Small intestine (tissue), 7 donors: Measurements from ENCODE around the gene GHR. TPM values are rescaled to one million over a fixed set of nuclear protein-coding genes. Genes with fewer than 3 reads are reported as not detected.

Source experiments
- DNase-seq, 2 donors: peaks; one replicate each; pipeline versions ENCODE4 v3.0.0 to v3.0.0-alpha.2; 2013
- FAIRE-seq: peaks from 2 replicates; lab custom pipeline; 2012; peaks lifted over from hg19 to GRCh38; lab: Jason Lieb, UNC
- H3K27ac ChIP-seq, 3 donors: one replicate each; pipeline ENCODE4 v1.5.1; 2013; ENCODE audit warnings: low read length in 2 of 3, mild to moderate bottlenecking in 2 of 3, control low read depth in 1 of 3, inconsistent platforms in 1 of 3, low read depth in 1 of 3, moderate library complexity in 1 of 3
- H3K27me3 ChIP-seq, 3 donors: one replicate each; pipeline ENCODE4 v1.6.1; 2013; ENCODE audit warnings: low read length in 3 of 3, inconsistent platforms in 1 of 3; ENCODE audit not compliant: control insufficient read depth in 3 of 3, insufficient read depth in 3 of 3
- H3K36me3 ChIP-seq, 3 donors: one replicate each; pipeline ENCODE4 v1.6.1; 2013; ENCODE audit warnings: low read length in 3 of 3, inconsistent platforms in 1 of 3, low read depth in 1 of 3, mild to moderate bottlenecking in 1 of 3, moderate library complexity in 1 of 3; ENCODE audit not compliant: control insufficient read depth in 3 of 3, insufficient read depth in 2 of 3
- H3K4me1 ChIP-seq, 3 donors: one replicate each; pipeline ENCODE4 v1.6.1; 2013; ENCODE audit warnings: low read length in 2 of 3, inconsistent platforms in 1 of 3, low read depth in 1 of 3, mild to moderate bottlenecking in 1 of 3, moderate library complexity in 1 of 3; ENCODE audit not compliant: control insufficient read depth in 3 of 3, insufficient read depth in 2 of 3
- H3K4me3 ChIP-seq, 3 donors: one replicate each; pipeline ENCODE4 v1.5.1; 2013; ENCODE audit warnings: low read length in 3 of 3, control low read depth in 1 of 3, inconsistent platforms in 1 of 3, low read depth in 1 of 3, mild to moderate bottlenecking in 1 of 3, moderate library complexity in 1 of 3
- H3K9me3 ChIP-seq, 2 donors: one replicate each; pipeline ENCODE4 v1.6.1; 2013; ENCODE audit warnings: low read depth in 1 of 2, low read length in 1 of 2; ENCODE audit not compliant: control insufficient read depth in 2 of 2, insufficient read depth in 1 of 2
- WGBS, 3 donors: extraction: QIAGEN DNeasy Blood & Tissue Kit; methylation state at CpG; one replicate each; pipeline ENCODE4 v1.1.7; 2013; 5-methylcytosine and 5-hydroxymethylcytosine counted together
- polyA plus RNA-seq, 4 donors: library from polyadenylated mRNA; stranded (reverse) in 3 of 4; unstranded in 1 of 4; fragments of 200-250 nt in 3 of 4; fragments of 120-200 nt in 1 of 4; gene quantifications; one replicate each; pipeline versions ENCODE4 v1.2.1 to v1.2.3, GENCODE V29; 2013
- donor health status: healthy with polysubstance abuse.
- donor health status: control.
- donor health status: control.
- donor health status: Bipolar disorder and iron deficiency.
- donor health status: healthy.

GHR gene
- polyA plus RNA-seq, 4 donors: 0.22 to 14.8 (median 1.4) TPM

DNA sequence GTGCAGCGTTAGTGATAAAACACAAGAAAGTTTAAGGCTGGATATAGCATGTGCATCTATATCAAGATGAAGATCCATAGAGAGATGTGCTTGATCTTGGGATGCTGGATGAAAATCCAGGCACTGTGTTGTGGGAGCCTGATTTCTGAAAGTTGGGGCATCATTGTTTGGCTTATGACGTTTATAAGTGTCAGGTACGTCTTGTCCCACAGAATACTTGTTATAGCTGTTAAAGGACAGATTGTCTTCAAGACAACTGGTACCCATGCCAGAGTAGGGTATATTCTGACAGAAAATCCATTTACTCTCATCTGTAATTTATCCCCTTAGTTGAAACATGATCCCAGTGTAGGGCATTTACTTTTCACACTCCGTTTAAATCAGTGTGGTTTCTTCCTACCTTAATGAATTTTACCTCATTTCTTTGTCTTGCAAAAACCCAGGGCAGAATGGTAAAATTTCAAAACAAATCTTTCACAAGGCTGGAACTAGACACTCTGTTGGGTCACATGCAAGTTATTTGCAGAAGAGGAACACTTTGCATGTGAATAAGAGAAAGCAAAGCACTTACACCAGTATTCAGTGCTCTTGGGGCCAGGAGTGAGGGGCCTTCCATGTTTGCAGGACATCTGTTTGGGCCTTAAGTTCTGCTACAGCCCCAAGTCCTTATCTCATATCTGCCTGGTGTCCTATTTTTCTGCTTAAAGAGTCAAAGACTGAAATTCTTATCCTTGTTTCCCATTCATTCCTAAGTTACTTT lies 73.3 kb downstream of the GHR start:
- no peaks in the 10 kb centered on the region for H3K36me3 ChIP-seq

DNA sequence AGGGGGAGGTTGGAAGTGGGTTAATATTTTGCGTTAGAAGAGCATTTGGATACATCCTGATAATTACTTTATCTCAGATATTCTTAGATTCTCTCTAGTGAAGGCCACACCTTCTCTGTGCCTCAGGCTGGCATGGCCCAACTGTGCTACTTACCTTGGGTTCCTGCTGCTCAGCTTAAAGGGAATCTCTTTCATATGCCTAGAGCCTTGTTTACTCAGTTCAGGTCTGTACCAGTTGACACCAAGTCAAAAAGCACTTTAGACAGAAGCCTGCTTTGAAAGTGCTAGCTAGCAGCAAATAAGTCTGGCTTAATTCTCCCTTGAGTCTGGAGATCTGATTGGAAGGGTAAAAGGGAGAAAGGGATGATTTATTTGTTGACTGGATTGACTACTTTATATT lies 74.8 kb downstream of the GHR start:
- 48 to 79% (median 50%) methylated on average over 1 of the region's 1 CpG for WGBS, 3 donors
- FAIRE-seq: no peak
- no peaks in the 10 kb centered on the region for H3K27me3 ChIP-seq
- no peak overlapping the region for H3K27ac ChIP-seq
- DNase-seq: no peak
- no peaks in the 10 kb centered on the region for H3K4me1 ChIP-seq
- H3K9me3 ChIP-seq: no peaks in the 10 kb centered on the region
- no peak overlapping the region for H3K4me3 ChIP-seq
- H3K36me3 ChIP-seq: no peaks in the 10 kb centered on the region

More for the DNA sequence above, 73.3 kb downstream of the GHR start:
- no peaks in the 10 kb centered on the region for H3K4me1 ChIP-seq
- no peak overlapping the region for H3K27ac ChIP-seq
- DNase-seq: no peak
- no peaks in the 10 kb centered on the region for H3K27me3 ChIP-seq
- no peak overlapping the region for H3K4me3 ChIP-seq
- FAIRE-seq: no peak
- 76 to 87% (median 81%) methylated on average over 4 of the region's 4 CpGs for WGBS, 3 donors
- no peaks in the 10 kb centered on the region for H3K9me3 ChIP-seq

DNA sequence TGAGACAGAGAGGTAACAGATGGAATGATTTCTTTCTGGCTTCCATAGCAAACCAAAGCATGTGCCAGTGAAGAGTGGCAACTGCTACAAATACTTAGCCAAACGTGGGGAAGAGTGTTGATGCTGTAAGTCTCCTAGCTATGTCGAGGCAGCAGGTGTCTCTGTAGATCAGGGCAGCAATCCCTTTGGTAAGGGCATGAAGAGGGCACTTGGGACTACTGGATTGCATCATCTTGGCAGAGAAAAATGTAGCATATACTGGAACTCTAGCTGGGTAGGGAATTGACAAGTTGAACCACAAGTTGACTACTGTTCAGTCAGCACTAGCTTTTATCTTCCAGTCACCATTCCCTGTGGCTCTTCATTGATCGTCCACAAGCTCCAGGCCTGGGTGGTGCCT lies 75.8 kb downstream of the GHR start:
- FAIRE-seq: no peak

DNA sequence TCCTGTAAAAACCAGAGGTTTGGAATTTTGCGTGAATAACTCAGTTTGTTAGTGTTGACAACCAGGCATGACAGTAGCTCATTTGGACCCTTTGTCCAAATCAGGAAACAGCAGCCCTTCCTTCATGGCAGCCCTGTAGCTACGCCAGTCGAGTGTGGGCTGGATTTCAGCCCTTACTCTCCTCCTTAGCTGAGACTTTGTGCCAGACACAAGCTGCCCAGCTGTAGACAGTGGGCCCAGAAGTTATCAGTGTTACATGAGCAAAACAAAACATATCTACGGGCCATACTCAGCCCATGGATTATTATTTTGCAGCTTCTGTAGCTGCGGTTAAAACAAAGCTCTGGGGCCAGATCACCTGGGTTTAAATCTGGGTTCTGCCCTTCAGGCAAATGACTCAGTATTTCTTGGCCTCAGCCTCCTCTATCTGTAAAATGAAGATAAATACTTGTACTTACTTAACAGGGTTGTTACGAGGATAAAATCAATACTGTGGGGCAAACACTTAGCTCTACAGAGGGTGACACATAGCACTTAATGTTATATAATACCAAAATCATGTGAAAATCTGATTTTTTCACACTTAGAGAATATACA lies 76.9 kb downstream of the GHR start:
- no peaks in the 10 kb centered on the region for H3K9me3 ChIP-seq
- H3K27ac ChIP-seq: no peak overlapping the region
- 57 to 68% (median 66%) methylated on average over 6 of the region's 6 CpGs for WGBS, 3 donors
- FAIRE-seq (no peak), DNase-seq (no peak)
- H3K36me3 ChIP-seq: no peaks in the 10 kb centered on the region
- H3K27me3 ChIP-seq: no peaks in the 10 kb centered on the region
- H3K4me1 ChIP-seq: no peaks in the 10 kb centered on the region
- no peak overlapping the region for H3K4me3 ChIP-seq

More for the DNA sequence above, 75.8 kb downstream of the GHR start:
- DNase-seq: no peak
- H3K4me3 ChIP-seq: no peak overlapping the region
- no peaks in the 10 kb centered on the region for H3K9me3 ChIP-seq
- no peaks in the 10 kb centered on the region for H3K4me1 ChIP-seq
- no peak overlapping the region for H3K27ac ChIP-seq
- H3K27me3 ChIP-seq: no peaks in the 10 kb centered on the region
- 47 to 73% (median 47%) methylated on average over 3 of the region's 3 CpGs for WGBS, 3 donors
- H3K36me3 ChIP-seq: no peaks in the 10 kb centered on the region

DNA sequence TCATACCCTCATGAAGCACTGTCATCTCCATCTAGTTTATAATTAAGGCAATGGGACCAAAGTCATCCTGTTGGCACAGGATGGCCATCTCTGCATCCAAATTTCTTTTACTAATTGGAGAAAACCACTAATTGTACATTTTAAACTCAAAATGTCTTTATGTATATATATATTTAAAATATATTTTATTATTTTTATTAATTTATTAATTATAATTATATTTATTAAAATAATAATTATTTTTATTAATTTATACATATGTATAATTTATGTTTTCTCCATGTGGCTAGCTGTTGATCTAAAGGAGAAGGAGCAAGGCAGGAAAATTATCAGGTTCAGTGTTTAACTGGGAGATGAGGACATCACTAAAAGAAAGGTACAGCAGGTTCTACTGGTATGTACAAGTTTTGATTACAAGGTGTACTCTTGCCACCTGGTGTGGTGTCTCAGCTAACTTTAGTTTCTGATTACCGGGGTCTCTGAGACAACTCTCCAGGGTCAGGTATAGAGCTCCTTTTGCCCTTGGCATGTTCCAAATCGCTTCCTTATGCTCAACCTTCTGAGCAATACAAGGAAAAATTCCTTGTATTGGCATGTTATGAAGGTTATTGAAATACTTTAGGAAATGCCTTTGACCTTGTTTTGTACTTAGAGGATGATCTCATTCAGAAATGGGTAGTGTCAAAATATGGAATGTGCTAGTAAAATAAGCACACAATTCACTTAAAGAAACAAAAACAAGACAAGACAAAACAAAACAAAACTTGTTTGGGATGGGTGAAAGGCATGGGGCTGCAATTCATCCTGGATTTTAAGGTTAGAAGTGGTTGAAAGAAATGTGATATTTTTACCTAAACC lies 79.6 kb downstream of the GHR start:
- FAIRE-seq (no peak), DNase-seq (no peak)
- 62 to 81% (median 65%) methylated on average over 2 of the region's 2 CpGs for WGBS, 3 donors
- H3K4me3 ChIP-seq: no peak overlapping the region
- no peak overlapping the region for H3K27ac ChIP-seq
- no peaks in the 10 kb centered on the region for H3K4me1 ChIP-seq
- no peaks in the 10 kb centered on the region for H3K27me3 ChIP-seq
- H3K9me3 ChIP-seq: no peaks in the 10 kb centered on the region
- H3K36me3 ChIP-seq: no peaks in the 10 kb centered on the region

DNA sequence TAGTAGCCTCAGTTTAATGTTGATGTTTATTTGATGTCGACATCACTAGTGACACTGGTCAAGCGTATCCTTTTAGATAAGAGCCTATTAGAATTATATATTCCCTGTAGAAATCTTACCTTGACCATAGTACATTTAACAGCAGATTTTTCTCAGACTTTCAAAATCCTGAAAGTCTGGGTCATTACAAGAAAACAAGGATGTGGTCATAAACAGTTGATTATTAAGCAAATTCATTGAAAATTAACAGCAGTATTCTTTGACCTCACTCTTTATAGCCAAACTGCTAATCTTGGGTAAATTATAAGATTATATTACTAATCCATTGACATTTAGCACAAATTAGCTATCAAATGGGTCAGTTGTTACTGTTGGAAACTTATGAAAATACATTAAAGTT lies 83.4 kb downstream of the GHR start:
- FAIRE-seq (no peak), DNase-seq (no peak)
- no peaks in the 10 kb centered on the region for H3K36me3 ChIP-seq
- H3K27ac ChIP-seq: no peak overlapping the region
- no peaks in the 10 kb centered on the region for H3K27me3 ChIP-seq
- H3K4me1 ChIP-seq: no peaks in the 10 kb centered on the region
- no peaks in the 10 kb centered on the region for H3K9me3 ChIP-seq
- H3K4me3 ChIP-seq: no peak overlapping the region
- WGBS, 3 donors: 83 to 85% (median 85%) methylated on average over 2 of the region's 2 CpGs

DNA sequence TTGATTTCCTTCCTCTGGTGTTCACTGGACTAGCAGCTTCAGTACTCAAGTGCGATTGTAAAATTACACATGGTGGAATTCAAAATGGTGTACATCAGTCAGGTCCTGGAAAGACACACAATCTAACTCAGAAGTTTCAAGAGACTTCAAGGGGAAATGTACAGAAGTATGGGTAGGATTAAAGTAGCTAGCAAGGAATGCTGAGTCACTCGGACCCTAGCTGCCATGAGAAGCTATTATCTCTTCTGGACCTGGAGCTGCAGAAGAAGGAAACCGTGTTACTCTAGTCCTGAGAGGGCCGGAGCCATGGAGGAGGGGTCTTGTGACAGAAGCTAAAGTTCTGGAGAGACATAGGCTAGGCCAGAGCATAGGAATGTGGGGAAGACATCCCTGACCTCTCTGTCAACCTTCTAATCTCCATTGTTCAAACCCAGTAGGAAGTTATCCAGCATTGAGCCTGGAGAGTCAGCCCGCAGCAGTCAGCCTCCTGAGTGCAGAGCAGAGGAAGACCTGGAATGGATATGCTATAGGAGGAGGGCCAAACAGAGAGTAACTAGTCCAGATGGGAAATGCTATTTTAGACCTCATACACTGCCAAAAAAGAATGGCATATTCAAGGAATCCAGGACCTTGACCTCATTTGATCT lies 84.3 kb downstream of the GHR start:
- Histone ChIP-seq H3K4me3 (no peak overlapping the region), H3K27me3 (no peaks in the 10 kb centered on the region), H3K4me1 (no peaks in the 10 kb centered on the region), H3K36me3 (no peaks in the 10 kb centered on the region), H3K27ac (no peak overlapping the region), H3K9me3 (no peaks in the 10 kb centered on the region)
- DNase-seq: no peak
- WGBS, 3 donors: 69 to 80% (median 71%) methylated on average over 5 of the region's 5 CpGs
- no peak for FAIRE-seq

DNA sequence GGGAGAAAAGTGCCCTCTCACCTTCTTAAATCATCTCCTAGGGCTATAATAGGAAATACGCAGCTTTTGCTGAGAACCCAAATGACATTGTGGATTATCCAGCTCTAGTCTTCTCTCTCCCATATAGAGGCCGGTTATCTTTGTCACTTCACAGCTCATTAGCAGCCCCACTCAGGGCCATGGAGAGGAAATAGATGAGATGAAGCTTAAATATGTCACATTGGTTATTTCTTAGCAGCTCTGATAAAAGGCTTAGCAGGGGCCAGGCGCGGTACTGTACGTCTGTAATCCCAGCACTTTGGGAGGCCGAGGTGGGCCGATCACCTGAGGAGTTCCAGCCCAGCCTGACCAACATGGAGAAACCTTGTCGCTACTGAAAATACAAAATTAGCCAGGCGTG lies 90.0 kb downstream of the GHR start:
- no peaks in the 10 kb centered on the region for H3K27me3 ChIP-seq
- WGBS, 3 donors: 93 to 97% (median 94%) methylated on average over 9 of the region's 9 CpGs
- no peak overlapping the region for H3K4me3 ChIP-seq
- H3K4me1 ChIP-seq: peaks cover 0 to 6% (median 0%) of the 10 kb centered on the region in 3 donors
- H3K27ac ChIP-seq: no peak overlapping the region
- DNase-seq: no peak
- no peak for FAIRE-seq
- H3K36me3 ChIP-seq: no peaks in the 10 kb centered on the region
- H3K9me3 ChIP-seq: no peaks in the 10 kb centered on the region
